NCI-H345 treated with DMSO at 0.1 percent for 48 hours (cell line): ENCODE data around the gene RNF115.
"Not testable (repeated sequence)": the region's sequence is repeated elsewhere in the genome, so short reads cannot be mapped to it uniquely, and the experiment has no call there.

ENCODE experiments used
- DNase-seq: peaks from one replicate; lab custom pipeline; 2025; ENCODE audit not compliant: unreplicated experiment; lab: John Stamatoyannopoulos, UW

The RNF115 gene

GRCh38 chr1:145828367-145829026 is 4.6 kb upstream of the RNF115 start:
- no peak for DNase-seq

- DNase-seq = no peak
These were observed 4.1 kb upstream of the RNF115 start for GRCh38 chr1:145827966-145828365.

DNA sequence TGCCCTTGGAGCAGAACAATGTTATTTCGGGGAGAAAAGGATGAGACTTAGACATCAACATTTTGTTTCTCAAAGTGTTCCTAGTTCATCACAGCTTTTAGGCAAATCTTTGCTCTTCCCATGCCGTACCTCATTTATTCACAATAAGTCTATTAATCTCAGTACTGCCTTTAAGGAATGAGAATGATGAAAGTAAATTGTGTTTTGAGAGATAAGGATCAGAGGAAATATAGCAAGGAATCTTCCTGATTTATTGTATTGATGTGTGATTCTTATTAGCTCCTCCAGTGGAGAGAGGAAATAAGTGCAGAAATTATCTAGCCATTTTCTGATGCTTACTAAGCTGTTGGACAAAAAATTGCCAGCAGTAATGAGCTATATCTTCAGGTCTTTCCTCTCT is 2.1 kb upstream of the RNF115 start:
- no peak for DNase-seq

- no peak for DNase-seq
These were observed 576 bp upstream of the RNF115 start for GRCh38 chr1:145824499-145824842.

DNA sequence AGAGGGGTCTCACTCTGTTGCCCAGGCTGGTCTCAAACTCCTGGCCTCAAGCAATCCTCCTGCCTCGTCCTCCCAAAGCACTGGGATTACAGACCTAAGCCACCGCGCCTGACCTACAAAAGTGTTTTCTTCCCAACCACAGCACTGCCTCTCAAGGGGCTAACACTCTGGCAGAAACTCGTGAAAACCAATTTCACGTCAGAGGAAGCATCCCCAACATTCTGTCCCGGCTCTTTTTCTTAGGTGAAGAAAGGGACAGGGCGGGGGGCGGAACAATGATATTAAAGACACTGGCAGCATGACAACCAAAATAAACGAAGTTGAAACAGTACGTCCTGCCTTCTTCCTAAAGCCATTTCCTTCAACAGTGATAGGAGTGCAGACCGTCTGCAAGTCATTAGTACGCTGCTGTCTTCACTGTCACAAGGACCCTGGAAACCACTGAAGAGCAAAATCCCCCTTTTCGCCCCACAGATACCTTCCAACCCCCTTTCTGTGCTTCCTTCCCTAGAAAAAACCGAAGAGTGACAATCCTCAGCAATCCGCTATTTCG is 1.0 kb downstream of the RNF115 start:
- DNase-seq = not testable (repeated sequence)

DNA sequence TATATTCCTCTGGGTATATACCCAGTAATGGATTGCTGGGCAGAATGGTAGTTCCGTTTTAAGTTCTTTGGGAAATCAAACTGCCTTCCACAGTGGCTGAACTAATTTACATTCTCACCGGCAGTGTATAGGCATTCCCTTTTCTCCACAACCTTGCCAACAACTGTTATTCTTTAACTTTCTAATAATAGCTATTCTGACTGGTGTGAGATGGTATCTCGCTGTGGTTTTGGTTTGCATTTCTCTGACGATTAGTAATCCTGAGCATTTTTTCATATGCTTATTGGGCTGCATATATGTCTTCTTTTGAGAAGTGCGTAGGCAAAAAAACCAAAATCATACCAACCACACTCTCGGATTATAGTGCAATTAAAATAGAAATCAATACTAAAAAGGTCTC is 5.8 kb downstream of the RNF115 start:
- DNase-seq = not testable (repeated sequence)

GRCh38 chr1:145812977-145813810 is 10.7 kb downstream of the RNF115 start:
- DNase-seq = not testable (repeated sequence)

DNA sequence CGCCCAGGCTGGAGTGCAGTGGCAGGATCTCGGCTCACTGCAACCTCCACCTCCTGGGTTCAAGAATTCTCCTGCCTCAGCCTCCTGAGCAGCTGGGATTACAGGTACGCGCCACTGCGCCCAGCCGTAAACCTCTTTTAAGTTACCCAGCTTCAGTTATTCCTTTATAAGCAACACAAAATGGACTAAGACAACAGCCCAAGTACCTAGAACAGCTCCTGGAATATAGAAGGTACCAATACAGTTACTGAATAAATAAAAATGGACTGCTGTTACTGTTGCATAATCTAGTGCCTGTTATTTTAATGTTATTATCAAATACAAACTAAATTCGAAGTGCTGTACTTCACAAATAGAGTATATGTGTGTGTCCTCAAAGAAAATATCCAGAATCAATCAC is 17.1 kb downstream of the RNF115 start:
- no peak for DNase-seq

DNA sequence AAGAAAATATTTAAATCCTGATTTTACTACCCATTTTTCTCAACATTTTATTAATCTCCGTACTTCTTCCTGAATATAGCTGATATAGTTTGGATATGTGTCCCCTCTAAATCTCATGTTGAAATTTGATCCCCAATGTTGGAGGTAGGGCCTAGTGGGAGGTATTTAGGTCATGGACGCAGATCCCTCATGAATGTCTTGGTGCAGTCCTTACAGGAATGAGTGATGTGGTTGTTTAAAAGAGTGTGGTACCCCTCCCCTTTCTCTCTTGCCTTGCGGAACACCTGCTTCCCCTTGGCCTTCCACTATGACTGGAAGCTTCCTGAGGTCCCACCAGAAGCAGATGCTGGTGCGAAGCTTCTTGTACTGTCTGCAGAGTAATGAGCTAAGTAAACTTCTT is 17.5 kb downstream of the RNF115 start:
- no peak for DNase-seq

DNA sequence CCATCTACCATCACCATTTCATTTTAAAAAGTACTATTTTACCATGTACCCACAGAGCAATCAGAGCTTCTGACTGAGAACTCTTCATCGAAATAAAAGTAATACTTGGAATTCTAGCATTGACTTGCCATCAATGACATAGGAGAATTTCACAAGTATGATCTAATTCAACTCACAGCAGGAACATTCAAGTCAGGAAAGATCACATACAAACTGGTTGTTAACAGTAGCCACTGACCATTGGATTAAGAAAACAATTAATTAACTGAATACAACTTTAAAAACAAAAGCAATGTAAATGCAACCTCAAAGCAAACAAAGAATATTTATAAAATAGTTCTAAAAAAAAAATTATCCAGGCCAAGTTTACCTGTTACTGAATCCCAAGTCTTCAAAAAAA is 18.8 kb downstream of the RNF115 start:
- no peak for DNase-seq

GRCh38 chr1:145804235-145805045 is 19.5 kb downstream of the RNF115 start:
- no peak for DNase-seq

DNA sequence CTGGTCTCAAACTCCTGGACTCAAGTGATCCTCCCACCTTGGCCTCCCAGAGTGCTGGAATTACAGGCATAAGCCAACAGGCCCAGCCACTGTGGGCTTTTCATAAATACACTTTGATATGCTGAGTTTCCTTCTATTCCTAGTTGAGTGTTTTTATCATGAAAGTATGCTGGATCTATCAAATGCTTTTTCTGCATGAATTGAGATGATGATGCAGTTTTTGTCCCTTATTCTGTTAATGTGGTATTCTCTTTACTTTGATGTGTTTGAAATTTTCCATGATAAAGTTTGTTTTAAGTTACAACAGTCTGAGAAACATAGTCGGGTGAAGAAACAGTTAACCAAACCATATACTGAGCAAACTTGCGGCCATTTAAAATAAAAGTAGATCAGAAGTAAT is 24.1 kb downstream of the RNF115 start:
- no peak for DNase-seq

DNA sequence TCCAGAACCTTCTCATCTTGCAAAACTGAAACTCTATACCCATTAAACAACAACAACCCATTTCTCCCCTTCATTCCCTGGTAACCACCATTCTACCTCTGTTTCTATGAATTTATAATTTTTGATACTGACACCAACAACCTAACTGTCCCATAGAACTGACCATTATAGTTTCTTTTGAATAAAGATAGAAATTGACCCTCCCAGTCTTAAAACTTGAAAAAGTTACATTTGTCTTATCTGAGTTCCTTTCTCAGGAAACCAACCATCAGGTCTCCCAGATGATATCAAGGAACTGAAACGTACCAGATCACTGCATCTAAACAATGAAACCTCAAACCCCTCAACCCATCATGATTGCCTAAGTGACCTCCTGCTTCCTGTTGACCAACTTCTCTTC is 27.1 kb downstream of the RNF115 start:
- DNase-seq = no peak

GRCh38 chr1:145795257-145795881 is 28.5 kb downstream of the RNF115 start:
- DNase-seq = no peak

- DNase-seq = no peak
These were observed 31.4 kb downstream of the RNF115 start for GRCh38 chr1:145792484-145792883.

DNA sequence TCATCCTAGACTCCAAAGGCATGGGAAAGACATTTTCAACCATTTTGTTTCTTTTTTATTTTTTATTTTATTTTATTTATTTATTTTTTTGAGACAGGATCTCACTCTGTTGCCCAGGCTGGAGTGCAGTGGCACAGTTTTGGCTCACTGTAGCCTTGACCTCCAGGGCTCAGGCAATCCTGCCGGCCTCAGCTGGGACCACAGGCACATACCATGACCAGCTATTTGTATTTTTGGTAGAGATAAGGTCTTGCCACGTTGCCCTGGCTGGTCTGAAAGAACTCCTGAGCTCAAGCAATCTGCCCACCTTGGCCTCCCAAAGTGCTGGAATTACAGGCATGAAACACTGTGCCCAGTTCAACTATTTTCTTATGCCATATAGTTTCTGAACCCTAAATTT is 32.0 kb downstream of the RNF115 start:
- DNase-seq = not testable (repeated sequence)

DNA sequence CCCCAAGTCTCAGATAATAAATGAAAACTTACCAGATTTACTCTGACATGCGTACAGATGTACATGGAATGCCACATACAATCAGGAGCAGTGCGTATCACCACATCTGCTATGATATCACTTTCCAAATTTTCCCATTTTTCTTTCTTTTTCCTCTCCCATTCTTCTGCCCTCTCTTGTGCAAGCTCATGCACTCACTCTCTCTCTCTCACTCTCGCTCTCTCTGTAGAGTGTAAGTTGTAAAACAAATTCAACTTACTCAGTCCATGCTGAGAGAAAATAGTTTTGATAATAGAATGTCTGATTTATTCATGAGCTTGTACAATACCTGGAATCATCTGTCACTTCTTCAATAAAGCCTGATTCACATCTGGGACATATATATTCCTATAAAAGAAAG is 35.3 kb downstream of the RNF115 start:
- DNase-seq = no peak

DNA sequence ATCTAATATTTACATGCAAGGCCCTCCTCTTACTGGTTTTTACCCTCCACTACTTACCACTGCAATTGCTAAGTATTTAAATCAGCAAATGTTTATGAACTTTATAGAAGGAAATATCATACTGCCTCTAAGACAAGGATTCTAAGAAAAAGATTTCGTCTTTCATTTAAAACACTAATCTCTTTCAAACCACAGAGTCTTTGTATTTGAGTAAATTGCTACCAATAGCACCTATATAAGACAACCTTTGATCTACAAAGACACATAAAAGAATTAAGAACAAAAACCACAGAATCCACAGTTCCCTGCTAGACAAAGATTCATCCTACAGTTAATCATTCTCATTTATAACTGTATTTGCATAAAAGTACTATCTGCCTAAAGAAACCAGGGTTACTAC is 37.6 kb downstream of the RNF115 start:
- DNase-seq = no peak

GRCh38 chr1:145785547-145785946 is 38.3 kb downstream of the RNF115 start:
- DNase-seq = peak; percentile 57

GRCh38 chr1:145784409-145784808 is 39.5 kb downstream of the RNF115 start:
- DNase-seq = no peak
